ENCODE results near the gene CDH15.

CDH15 gene

DNA sequence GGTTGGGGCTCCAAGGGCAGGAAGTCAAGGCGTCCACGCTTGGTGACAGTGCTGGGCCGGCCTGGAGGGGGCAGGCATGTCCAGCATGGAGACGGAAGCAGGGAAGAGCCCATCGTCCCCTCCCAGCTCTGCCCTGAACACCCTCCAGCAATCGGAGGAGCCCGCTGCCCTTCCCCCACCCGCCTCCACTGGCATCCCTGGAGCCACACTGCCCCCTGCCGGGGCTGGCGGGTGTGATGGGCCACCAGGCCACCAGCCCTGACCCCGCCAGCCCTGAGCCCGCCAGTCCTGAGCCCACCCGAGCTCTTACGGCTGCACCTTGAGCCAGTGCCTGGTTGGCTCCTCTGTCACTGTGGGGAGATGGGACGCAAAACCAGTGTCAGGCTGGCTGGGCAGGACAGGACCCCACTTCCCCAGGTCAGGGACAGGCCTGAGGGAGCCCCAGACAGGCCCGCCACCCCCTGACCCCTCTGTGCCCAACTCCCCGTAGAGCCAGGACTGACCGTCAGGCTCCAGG lies 4.1 kb upstream of the CDH15 start:
- ATAC-seq, result peak; percentile 79
- TF ChIP-seq, protein P1, sequence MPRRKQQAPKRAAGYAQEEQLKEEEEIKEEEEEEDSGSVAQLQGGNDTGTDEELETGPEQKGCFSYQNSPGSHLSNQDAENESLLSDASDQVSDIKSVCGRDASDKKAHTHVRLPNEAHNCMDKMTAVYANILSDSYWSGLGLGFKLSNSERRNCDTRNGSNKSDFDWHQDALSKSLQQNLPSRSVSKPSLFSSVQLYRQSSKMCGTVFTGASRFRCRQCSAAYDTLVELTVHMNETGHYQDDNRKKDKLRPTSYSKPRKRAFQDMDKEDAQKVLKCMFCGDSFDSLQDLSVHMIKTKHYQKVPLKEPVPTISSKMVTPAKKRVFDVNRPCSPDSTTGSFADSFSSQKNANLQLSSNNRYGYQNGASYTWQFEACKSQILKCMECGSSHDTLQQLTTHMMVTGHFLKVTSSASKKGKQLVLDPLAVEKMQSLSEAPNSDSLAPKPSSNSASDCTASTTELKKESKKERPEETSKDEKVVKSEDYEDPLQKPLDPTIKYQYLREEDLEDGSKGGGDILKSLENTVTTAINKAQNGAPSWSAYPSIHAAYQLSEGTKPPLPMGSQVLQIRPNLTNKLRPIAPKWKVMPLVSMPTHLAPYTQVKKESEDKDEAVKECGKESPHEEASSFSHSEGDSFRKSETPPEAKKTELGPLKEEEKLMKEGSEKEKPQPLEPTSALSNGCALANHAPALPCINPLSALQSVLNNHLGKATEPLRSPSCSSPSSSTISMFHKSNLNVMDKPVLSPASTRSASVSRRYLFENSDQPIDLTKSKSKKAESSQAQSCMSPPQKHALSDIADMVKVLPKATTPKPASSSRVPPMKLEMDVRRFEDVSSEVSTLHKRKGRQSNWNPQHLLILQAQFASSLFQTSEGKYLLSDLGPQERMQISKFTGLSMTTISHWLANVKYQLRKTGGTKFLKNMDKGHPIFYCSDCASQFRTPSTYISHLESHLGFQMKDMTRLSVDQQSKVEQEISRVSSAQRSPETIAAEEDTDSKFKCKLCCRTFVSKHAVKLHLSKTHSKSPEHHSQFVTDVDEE (CRISPR knock-in tag; IDR thresholded peaks at IDR 0.05), result peak; percentile 20; the same call in 1 of the 2 replicates
- no peak for TF ChIP-seq POU6F1 (CRISPR knock-in tag; IDR thresholded peaks at IDR 0.05; ENCODE audit: borderline replicate concordance, low read depth)

- TF ChIP-seq ZNF8 (CRISPR knock-in tag; IDR thresholded peaks at IDR 0.05), result no peak
- no peak for TF ChIP-seq POU6F1 (CRISPR knock-in tag; IDR thresholded peaks at IDR 0.05; ENCODE audit: borderline replicate concordance, low read depth)
- TF ChIP-seq ARNTL (CRISPR knock-in tag; IDR thresholded peaks at IDR 0.05; ENCODE audit: borderline replicate concordance, low read depth), result no peak
- TF ChIP-seq ISL1 (CRISPR knock-in tag; IDR thresholded peaks at IDR 0.05), result no peak
- TF ChIP-seq GLIS3 (CRISPR knock-in tag; IDR thresholded peaks at IDR 0.05), result no peak
Measured at GRCh38 chr16:89168381-89169189, 3.0 kb upstream of the CDH15 start.

DNA sequence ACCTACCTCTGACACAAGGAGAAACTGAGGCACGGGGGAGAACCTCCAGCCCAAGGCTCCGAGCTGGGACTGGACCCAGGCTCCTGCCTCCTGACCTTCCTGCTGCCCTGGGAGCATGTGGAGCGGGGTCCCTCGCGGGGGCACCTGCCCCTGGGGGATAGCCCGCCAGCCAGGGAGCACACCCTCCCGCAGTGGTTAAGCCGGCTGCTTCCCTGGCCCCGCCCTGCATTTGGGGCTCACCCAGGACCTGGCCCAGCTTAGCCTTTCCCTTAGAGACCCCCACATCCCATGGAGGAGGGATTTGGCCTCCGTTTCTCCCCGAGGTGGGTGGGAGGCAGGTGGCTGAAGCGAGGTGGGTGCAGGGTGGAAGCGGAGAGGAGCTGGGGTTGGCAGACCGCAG lies 1.8 kb upstream of the CDH15 start:
- ATAC-seq, result no peak
- TF ChIP-seq OSR1 (CRISPR knock-in tag; IDR thresholded peaks at IDR 0.05) (no peak), PATZ1 (CRISPR knock-in tag; IDR thresholded peaks at IDR 0.05; ENCODE audit: borderline replicate concordance) (no peak), POU6F1 (CRISPR knock-in tag; IDR thresholded peaks at IDR 0.05; ENCODE audit: borderline replicate concordance, low read depth) (no peak), ZFP30 (CRISPR knock-in tag; IDR thresholded peaks at IDR 0.05) (no peak), ISL1 (CRISPR knock-in tag; IDR thresholded peaks at IDR 0.05) (no peak), GLIS3 (CRISPR knock-in tag; IDR thresholded peaks at IDR 0.05) (no peak), CSRNP3 (CRISPR knock-in tag; IDR thresholded peaks at IDR 0.05) (no peak), ZC3H10 (CRISPR knock-in tag; IDR thresholded peaks at IDR 0.05) (no peak), ESRRG (CRISPR knock-in tag; IDR thresholded peaks at IDR 0.05) (no peak), TOX (CRISPR knock-in tag; IDR thresholded peaks at IDR 0.05; ENCODE audit: borderline replicate concordance) (no peak), ZFP3 (CRISPR knock-in tag; IDR thresholded peaks at IDR 0.05) (no peak), PPARA (CRISPR knock-in tag; IDR thresholded peaks at IDR 0.05; ENCODE audit: borderline replicate concordance) (no peak)
- TF ChIP-seq, protein P1 (CRISPR knock-in tag; IDR thresholded peaks at IDR 0.05), result no peak

More at GRCh38 chr16:89168381-89169189, 3.0 kb upstream of the CDH15 start:
- ATAC-seq, result no peak

All from SK-N-SH treated with all-trans-retinoic acid at 6 μM for 48 hours (cell line).